Endothelial cell of umbilical vein (primary cell): ENCODE results near the gene ZNF3. TPM values are rescaled to one million over a fixed set of nuclear protein-coding genes. Genes with fewer than 3 reads are reported as not detected.

Experiments
- BruUV-seq: library from RNA; stranded (reverse); fragments of 400-500 nt; replicated peaks from 2 replicates; lab custom pipeline; 2021; lab: Mats Ljungman, UMichigan
- CTCF ChIA-PET: fragments of 300-600, 350-600 bp; sonication (Branson Sonifier 250); formaldehyde crosslinking; loops from one replicate; lab custom pipeline; 2021; ENCODE audit warnings: antibody characterized with exemption, inconsistent platforms; lab: Charles Lee
- POLR2A ChIA-PET: fragments of 300-600, 350-600 bp; sonication (Branson Sonifier 250); formaldehyde crosslinking; loops from one replicate; lab custom pipeline; 2021; ENCODE audit warnings: antibody characterized with exemption, inconsistent platforms; lab: Charles Lee
- DNase-seq: peaks from one replicate; pipeline ENCODE4 v3.0.0-alpha.2; 2011; ENCODE audit warnings: low read depth, low spot score
- FAIRE-seq: peaks from 2 replicates; lab custom pipeline; 2011; peaks lifted over from hg19 to GRCh38; lab: Jason Lieb, UNC
- H2AFZ ChIP-seq: 2 replicates; pipeline ENCODE4 v1.6.0; 2012; ENCODE audit warnings: low read depth, low read length, control low read depth, inconsistent platforms
- H3K27ac ChIP-seq: 2 replicates; pipeline ENCODE4 v1.5.1; 2011; ENCODE audit warnings: low read depth, mild to moderate bottlenecking, control low read depth, low read length, moderate library complexity; ENCODE audit not compliant: insufficient read depth
- H3K27me3 ChIP-seq, 2 experiments: 2 replicates each; pipeline versions ENCODE4 v1.6.0 to v1.6.1; 2011; ENCODE audit warnings: low read length in 2 of 2, mixed read lengths in 1 of 2; ENCODE audit not compliant: control insufficient read depth in 2 of 2, insufficient read depth in 2 of 2
- H3K36me3 ChIP-seq, 2 experiments: 2 replicates in 1 of 2; 3 replicates in 1 of 2; pipeline ENCODE4 v1.5.1; 2011; ENCODE audit warnings: low read length in 2 of 2, mild to moderate bottlenecking in 1 of 2, moderate library complexity in 1 of 2; ENCODE audit not compliant: control insufficient read depth in 2 of 2, insufficient read depth in 2 of 2; ENCODE audit errors: extremely low read depth in 1 of 2
- H3K4me1 ChIP-seq: 3 replicates; pipeline ENCODE4 v1.5.1; 2011; ENCODE audit warnings: mild to moderate bottlenecking, low read length; ENCODE audit not compliant: control insufficient read depth, insufficient read depth; ENCODE audit errors: extremely low read depth
- H3K4me2 ChIP-seq: 2 replicates; pipeline ENCODE4 v1.6.1; 2011; ENCODE audit warnings: low read length, control low read depth, mixed read lengths; ENCODE audit not compliant: insufficient read depth
- H3K4me3 ChIP-seq, 3 experiments: fragments of 200-600 bp in 1 of 3; sonication (generic), shearing (Covaris generic) in 1 of 3; replicated peaks in 1 of 3; 2 replicates each; pipeline ENCODE4 v1.5.1; 2011 to 2016; ENCODE audit warnings: control low read depth in 3 of 3, low read length in 3 of 3, mild to moderate bottlenecking in 2 of 3, inconsistent platforms in 1 of 3, low read depth in 1 of 3, moderate library complexity in 1 of 3; ENCODE audit not compliant: insufficient read depth in 1 of 3
- H3K79me2 ChIP-seq: 2 replicates; pipeline ENCODE4 v1.6.0; 2012; ENCODE audit warnings: low read length, inconsistent platforms; ENCODE audit not compliant: control insufficient read depth, insufficient read depth
- H3K9ac ChIP-seq: replicated peaks from 2 replicates; pipeline ENCODE3; 2011; ENCODE audit warnings: low read length, control low read depth; ENCODE audit not compliant: insufficient read depth; ENCODE audit errors: extremely low read depth
- H3K9me1 ChIP-seq: replicated peaks from 3 replicates; pipeline ENCODE4 v1.6.0; 2011; ENCODE audit warnings: mild to moderate bottlenecking, low read length; ENCODE audit not compliant: control insufficient read depth, insufficient read depth; ENCODE audit errors: extremely low read depth
- H3K9me3 ChIP-seq: replicated peaks from 2 replicates; pipeline ENCODE4 v1.5.1; 2012; ENCODE audit warnings: low read length, inconsistent platforms; ENCODE audit not compliant: control insufficient read depth, insufficient read depth
- H4K20me1 ChIP-seq: replicated peaks from 2 replicates; pipeline ENCODE3; 2011; ENCODE audit warnings: mild to moderate bottlenecking, low read length; ENCODE audit not compliant: control insufficient read depth, insufficient read depth; ENCODE audit errors: extremely low read depth
- CTCF ChIP-seq, 2 donors: IDR thresholded peaks; 1 replicate in 1 of 2; 2 replicates in 1 of 2; pipeline ENCODE4 v1.5.1; 2011; ENCODE audit warnings: low read length in 2 of 2, mild to moderate bottlenecking in 2 of 2, moderate library complexity in 2 of 2, control low read depth in 1 of 2, inconsistent platforms in 1 of 2, low read depth in 1 of 2; ENCODE audit not compliant: insufficient read depth in 1 of 2; ENCODE audit errors: extremely low read depth in 1 of 2
- EZH2 ChIP-seq: IDR thresholded peaks from 2 replicates; pipeline ENCODE4 v1.6.1; 2012; ENCODE audit warnings: borderline replicate concordance, low read depth, mild to moderate bottlenecking, moderate library complexity, low read length, inconsistent platforms; ENCODE audit not compliant: severe bottlenecking
- FOS ChIP-seq: IDR thresholded peaks from 2 replicates; pipeline ENCODE4 v1.6.1; 2011; ENCODE audit warnings: mild to moderate bottlenecking, low read length, moderate library complexity, borderline replicate concordance; ENCODE audit not compliant: insufficient read depth
- GATA2 ChIP-seq: IDR thresholded peaks from 2 replicates; pipeline ENCODE4 v1.7.0; 2011; ENCODE audit warnings: low read depth, mild to moderate bottlenecking, moderate library complexity, mixed read lengths, low read length; ENCODE audit not compliant: insufficient read length, insufficient read depth
- JUN ChIP-seq: IDR thresholded peaks from 2 replicates; pipeline ENCODE4 v1.6.1; 2011; ENCODE audit warnings: borderline replicate concordance, low read depth; ENCODE audit not compliant: insufficient read length, insufficient read depth
- MAX ChIP-seq: IDR thresholded peaks from 2 replicates; pipeline ENCODE4 v1.6.1; 2011; ENCODE audit not compliant: insufficient read depth, insufficient read length
- MYC ChIP-seq: IDR thresholded peaks from one replicate; pipeline ENCODE4 v1.6.1; 2011; ENCODE audit warnings: mild to moderate bottlenecking, low read depth, low read length
- POLR2A ChIP-seq: IDR thresholded peaks from 2 replicates; pipeline ENCODE4 v1.6.1; 2012; ENCODE audit warnings: low read depth, mild to moderate bottlenecking, control low read depth, low read length
- POLR2AphosphoS5 ChIP-seq: IDR thresholded peaks from 2 replicates; pipeline ENCODE4 v1.6.1; 2012; ENCODE audit warnings: low read depth, mild to moderate bottlenecking, control low read depth, low read length, moderate library complexity; ENCODE audit not compliant: insufficient read depth
- dilution Hi-C: fragments of 300-500 bp; cut with MboI; formaldehyde crosslinking; loops from one replicate; pipeline ENCODE4 v1.15.0; 2019; ENCODE audit warnings: low sequenced_read_pairs; ENCODE audit not compliant: extremely low pct_ligation_motif_present
- intact Hi-C: fragments of 100-400 bp; cut with micrococcal nuclease; formaldehyde crosslinking; loops from one replicate; pipeline ENCODE4 v1.10.0; 2022
- polyA plus RNA-seq, 4 experiments: library from polyadenylated mRNA; depleted of rRNA in 3 of 4; stranded (reverse) in 3 of 4; unstranded in 1 of 4; fragments of >200 nt; gene quantifications; 2 replicates each; pipeline versions ENCODE4 v1.2.1 to v1.2.3, GENCODE V29; 2011 to 2012; ENCODE audit warnings: missing spikeins in 1 of 4
- total RNA-seq: library from RNA; stranded (reverse); gene quantifications from 2 replicates; pipeline ENCODE4 v1.2.3, GENCODE V29; 2021

The ZNF3 gene
- total and polyA plus RNA-seq, 2 donors (not counting 3 experiments of a cell fraction or from before 2014, with no cell fraction given) = 21.8 to 30.9 TPM

- no peaks in the 10 kb centered on the region for H3K27me3 ChIP-seq
- H3K27ac ChIP-seq = no peak overlapping the region
- FAIRE-seq (no peak), DNase-seq (no peak)
- no peaks in the 10 kb centered on the region for H4K20me1 ChIP-seq
- dilution Hi-C loops = no loop called here
- H2AFZ ChIP-seq = no peak overlapping the region
- H3K9me1 ChIP-seq = no peaks in the 10 kb centered on the region
- no peak overlapping the region for H3K4me3 ChIP-seq
- H3K9ac ChIP-seq = no peak overlapping the region
- H3K36me3 ChIP-seq = no peaks in the 10 kb centered on the region
- H3K9me3 ChIP-seq = no peaks in the 10 kb centered on the region
- TF ChIP-seq GATA2 (no peak), CTCF (IDR thresholded peaks at IDR 0.05; ENCODE audit: extremely low read depth in 1 of 2, insufficient read depth in 1 of 2, low read depth in 1 of 2, low read length in 2 of 2) (no peak), MAX (no peak), POLR2AphosphoS5 (no peak), MYC (no peak), FOS (no peak), POLR2A (no peak), JUN (no peak), EZH2 (no peak)
- POLR2A ChIA-PET = no interaction called here
- CTCF ChIA-PET = interaction anchor here (1.2 to 1.6 kb wide), 2 partner anchors 15 to 50 kb away, joined by 3 to 5 read pairs; no protein-coding TSS in a partner anchor
- peaks cover 14% of the 10 kb centered on the region for H3K4me1 ChIP-seq
- no peaks in the 10 kb centered on the region for H3K79me2 ChIP-seq
- BruUV-seq = no TSS peak
- H3K4me2 ChIP-seq = no peak overlapping the region
- intact Hi-C loops = no loop called here
Observed at GRCh38 chr7:100044718-100045117, 36.8 kb downstream of the ZNF3 start.
